ENCODE results near the gene TMEM38A. TPM values are rescaled to one million over a fixed set of nuclear protein-coding genes. Genes with fewer than 3 reads are reported as not detected.

TMEM38A gene
- total and polyA plus RNA-seq, 9 of the 15 experiments (the other 6 are each of a cell fraction or from before 2014, with no cell fraction given) = 0.35 to 2.1 (median 1.2) TPM

- TF ChIP-seq TGIF2 (CRISPR knock-in tag; IDR thresholded peaks at IDR 0.05) (no peak), TRIM24 (IDR thresholded peaks at IDR 0.05) (no peak), FOSL1 (tag; conservative IDR thresholded peaks at IDR 0.05) (no peak), FIP1L1 (IDR thresholded peaks at IDR 0.05; ENCODE audit: low read depth, low read length, poor library complexity, severe bottlenecking) (no peak), ZNF133 (CRISPR knock-in tag; IDR thresholded peaks at IDR 0.05) (no peak), AFF4 (CRISPR knock-in tag; IDR thresholded peaks at IDR 0.05) (no peak; the same call in 1 of the 2 replicates), SMARCB1 (IDR thresholded peaks at IDR 0.05; ENCODE audit: insufficient read length, low read depth) (no peak), SAP30 (IDR thresholded peaks at IDR 0.05; ENCODE audit: borderline replicate concordance, insufficient read depth, low read depth, low read length, poor library complexity, severe bottlenecking) (peak; percentile 1), FOXM1 (IDR thresholded peaks at IDR 0.05; ENCODE audit: low read depth) (0 out of 2 replicates have a peak, but pooled peaks have one; percentile 39), FOXM1 (CRISPR knock-in tag; IDR thresholded peaks at IDR 0.05; ENCODE audit: low read depth) (no peak), ZKSCAN3 (CRISPR knock-in tag; IDR thresholded peaks at IDR 0.05) (no peak), SMAD1 (IDR thresholded peaks at IDR 0.05; ENCODE audit: low read depth, low read length, partially characterized antibody) (peak; percentile 70), SMARCA5 (IDR thresholded peaks at IDR 0.05) (no peak), DIDO1 (tag; IDR thresholded peaks at IDR 0.05; ENCODE audit: low read depth) (peak; percentile 44; the same call in 1 of the 2 replicates), ZNF75A (CRISPR knock-in tag; IDR thresholded peaks at IDR 0.05) (no peak), ILF3 (IDR thresholded peaks at IDR 0.05; ENCODE audit: borderline replicate concordance) (no peak), SMAD2 (IDR thresholded peaks at IDR 0.05; ENCODE audit: low read depth, low read length) (no peak), MYBL2 (IDR thresholded peaks at IDR 0.05; ENCODE audit: low read depth) (no peak), MYBL2 (CRISPR knock-in tag; IDR thresholded peaks at IDR 0.05; ENCODE audit: borderline replicate concordance) (no peak), C11orf30 (IDR thresholded peaks at IDR 0.05; ENCODE audit: low read depth) (peak; percentile 93), PHB (CRISPR knock-in tag; IDR thresholded peaks at IDR 0.05) (no peak)
- TF ChIP-seq, protein P1, sequence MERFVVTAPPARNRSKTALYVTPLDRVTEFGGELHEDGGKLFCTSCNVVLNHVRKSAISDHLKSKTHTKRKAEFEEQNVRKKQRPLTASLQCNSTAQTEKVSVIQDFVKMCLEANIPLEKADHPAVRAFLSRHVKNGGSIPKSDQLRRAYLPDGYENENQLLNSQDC (CRISPR knock-in tag; IDR thresholded peaks at IDR 0.05) = no peak
- TF ChIP-seq, protein P2, sequence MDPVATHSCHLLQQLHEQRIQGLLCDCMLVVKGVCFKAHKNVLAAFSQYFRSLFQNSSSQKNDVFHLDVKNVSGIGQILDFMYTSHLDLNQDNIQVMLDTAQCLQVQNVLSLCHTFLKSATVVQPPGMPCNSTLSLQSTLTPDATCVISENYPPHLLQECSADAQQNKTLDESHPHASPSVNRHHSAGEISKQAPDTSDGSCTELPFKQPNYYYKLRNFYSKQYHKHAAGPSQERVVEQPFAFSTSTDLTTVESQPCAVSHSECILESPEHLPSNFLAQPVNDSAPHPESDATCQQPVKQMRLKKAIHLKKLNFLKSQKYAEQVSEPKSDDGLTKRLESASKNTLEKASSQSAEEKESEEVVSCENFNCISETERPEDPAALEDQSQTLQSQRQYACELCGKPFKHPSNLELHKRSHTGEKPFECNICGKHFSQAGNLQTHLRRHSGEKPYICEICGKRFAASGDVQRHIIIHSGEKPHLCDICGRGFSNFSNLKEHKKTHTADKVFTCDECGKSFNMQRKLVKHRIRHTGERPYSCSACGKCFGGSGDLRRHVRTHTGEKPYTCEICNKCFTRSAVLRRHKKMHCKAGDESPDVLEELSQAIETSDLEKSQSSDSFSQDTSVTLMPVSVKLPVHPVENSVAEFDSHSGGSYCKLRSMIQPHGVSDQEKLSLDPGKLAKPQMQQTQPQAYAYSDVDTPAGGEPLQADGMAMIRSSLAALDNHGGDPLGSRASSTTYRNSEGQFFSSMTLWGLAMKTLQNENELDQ (CRISPR knock-in tag; IDR thresholded peaks at IDR 0.05; ENCODE audit: borderline replicate concordance) = no peak
Observed at GRCh38 chr19:16659832-16660708, 869 bp upstream of the TMEM38A start, which contains the start of gene SMIM7 (continued).
